Ishikawa (cell line): ENCODE measurements around the gene ITPR2.

Experiments
- CEBPB ChIP-seq: IDR thresholded peaks from 2 replicates; pipeline ENCODE4 v1.6.1; 2012
- CREB1 ChIP-seq: IDR thresholded peaks from 2 replicates; pipeline ENCODE4 v1.6.1; 2012; ENCODE audit warnings: low read depth
- EGR1 ChIP-seq: IDR thresholded peaks from 2 replicates; pipeline ENCODE4 v1.6.1; 2012
- EP300 ChIP-seq: IDR thresholded peaks from 2 replicates; pipeline ENCODE4 v1.6.1; 2012; ENCODE audit warnings: borderline replicate concordance
- FOXM1 ChIP-seq: IDR thresholded peaks from 2 replicates; pipeline ENCODE4 v1.6.1; 2012; ENCODE audit warnings: low read depth, borderline replicate concordance
- MAX ChIP-seq: IDR thresholded peaks from 2 replicates; pipeline ENCODE4 v1.6.1; 2012
- NFIC ChIP-seq: IDR thresholded peaks from 2 replicates; pipeline ENCODE4 v1.6.1; 2012
- RAD21 ChIP-seq: IDR thresholded peaks from 2 replicates; pipeline ENCODE4 v1.6.1; 2012; ENCODE audit warnings: low read depth
- REST ChIP-seq: IDR thresholded peaks from 2 replicates; pipeline ENCODE4 v1.6.1; 2012; ENCODE audit warnings: low read depth, mild to moderate bottlenecking
- TAF1 ChIP-seq: IDR thresholded peaks from 2 replicates; pipeline ENCODE4 v1.6.1; 2012; ENCODE audit warnings: low read depth, mild to moderate bottlenecking
- TCF12 ChIP-seq: IDR thresholded peaks from 2 replicates; pipeline ENCODE4 v1.6.1; 2012; ENCODE audit warnings: low read depth
- TEAD4 ChIP-seq: IDR thresholded peaks from 2 replicates; pipeline ENCODE4 v1.6.1; 2012
- USF1 ChIP-seq: IDR thresholded peaks from 2 replicates; pipeline ENCODE4 v1.6.1; 2012
- YY1 ChIP-seq: IDR thresholded peaks from 2 replicates; pipeline ENCODE4 v1.6.1; 2012; ENCODE audit warnings: low read depth
- ZBTB7A ChIP-seq: IDR thresholded peaks from 2 replicates; pipeline ENCODE4 v1.6.1; 2012; ENCODE audit warnings: low read depth

The ITPR2 gene

GRCh38 chr12:26712892-26713291, 120.1 kb downstream of the ITPR2 start:
- TF ChIP-seq FOXM1 = no peak
- TF ChIP-seq CEBPB = no peak
- no peak for TF ChIP-seq TAF1
- no peak for TF ChIP-seq TEAD4
- TF ChIP-seq NFIC = no peak
- no peak for TF ChIP-seq TCF12
- no peak for TF ChIP-seq ZBTB7A
- no peak for TF ChIP-seq USF1
- no peak for TF ChIP-seq EP300
- no peak for TF ChIP-seq REST
- TF ChIP-seq CREB1 = no peak
- TF ChIP-seq RAD21 = no peak
- TF ChIP-seq MAX = no peak
- TF ChIP-seq EGR1 = no peak

GRCh38 chr12:26711569-26711968, 121.4 kb downstream of the ITPR2 start:
- no peak for TF ChIP-seq TCF12
- no peak for TF ChIP-seq FOXM1
- TF ChIP-seq NFIC = no peak
- TF ChIP-seq MAX = no peak
- TF ChIP-seq RAD21 = no peak
- no peak for TF ChIP-seq CREB1
- no peak for TF ChIP-seq ZBTB7A
- no peak for TF ChIP-seq EGR1
- no peak for TF ChIP-seq YY1
- no peak for TF ChIP-seq USF1
- no peak for TF ChIP-seq EP300
- no peak for TF ChIP-seq TEAD4
- TF ChIP-seq TAF1 = no peak
- TF ChIP-seq REST = no peak
- no peak for TF ChIP-seq CEBPB

- TF ChIP-seq CEBPB (no peak), ZBTB7A (no peak), MAX (no peak), RAD21 (no peak), TEAD4 (no peak), EGR1 (no peak), NFIC (no peak)
Observed at GRCh38 chr12:26711072-26711471, 121.9 kb downstream of the ITPR2 start.

- TF ChIP-seq MAX (no peak), TCF12 (no peak), NFIC (no peak), USF1 (no peak), RAD21 (no peak)
Observed at GRCh38 chr12:26705851-26706250, 127.1 kb downstream of the ITPR2 start.

GRCh38 chr12:26704684-26705460, 128.1 kb downstream of the ITPR2 start:
- TF ChIP-seq USF1 (no peak), CEBPB (no peak), RAD21 (no peak), YY1 (no peak), TEAD4 (peak; percentile 30; the same call in 1 of the 2 replicates), EP300 (no peak)
